Daoy (cell line): Measurements from ENCODE around the gene RALGAPA2. TPM values are rescaled to one million over a fixed set of nuclear protein-coding genes. Genes with fewer than 3 reads are reported as not detected.
A peak's percentile ranks its signal among the peaks of the same experiment; 100 is the strongest.

Experiments
- DNase-seq: peaks from one replicate; pipeline ENCODE4 v3.0.0-alpha.2; 2015; ENCODE audit warnings: low read depth
- total RNA-seq: library from RNA; depleted of rRNA; stranded (reverse); fragments of >200 nt; shearing (Covaris generic); gene quantifications from 2 replicates; pipeline ENCODE4 v1.2.3, GENCODE V29; 2014

RALGAPA2 gene
- total RNA-seq, 1 experiment from 2014 or later = 5.9 TPM

GRCh38 chr20:20536240-20536933 lies 176.1 kb downstream of the RALGAPA2 start:
- DNase-seq = no peak

- DNase-seq = no peak
Observed at GRCh38 chr20:20535051-20535450, 177.4 kb downstream of the RALGAPA2 start.

- DNase-seq = no peak
Observed at GRCh38 chr20:20531283-20531682, 181.2 kb downstream of the RALGAPA2 start.

GRCh38 chr20:20530428-20531151 lies 181.9 kb downstream of the RALGAPA2 start:
- no peak for DNase-seq

GRCh38 chr20:20529597-20529996 lies 182.8 kb downstream of the RALGAPA2 start:
- DNase-seq = no peak

- DNase-seq = no peak
Observed at GRCh38 chr20:20528861-20529260, 183.6 kb downstream of the RALGAPA2 start.

GRCh38 chr20:20527661-20528060 lies 184.8 kb downstream of the RALGAPA2 start:
- no peak for DNase-seq

- no peak for DNase-seq
Observed at GRCh38 chr20:20525756-20526155, 186.7 kb downstream of the RALGAPA2 start.

GRCh38 chr20:20525214-20525613 lies 187.2 kb downstream of the RALGAPA2 start:
- no peak for DNase-seq

- no peak for DNase-seq
Observed at GRCh38 chr20:20524756-20525155, 187.7 kb downstream of the RALGAPA2 start.

GRCh38 chr20:20521736-20522135 lies 190.7 kb downstream of the RALGAPA2 start:
- DNase-seq = no peak

GRCh38 chr20:20520776-20521175 lies 191.7 kb downstream of the RALGAPA2 start:
- DNase-seq = peak; percentile 7

- no peak for DNase-seq
Observed at GRCh38 chr20:20519269-20519668, 193.2 kb downstream of the RALGAPA2 start.

- DNase-seq = no peak
Observed at GRCh38 chr20:20518263-20518662, 194.2 kb downstream of the RALGAPA2 start.

- no peak for DNase-seq
Observed at GRCh38 chr20:20517296-20517695, 195.1 kb downstream of the RALGAPA2 start.

GRCh38 chr20:20513720-20514119 lies 198.7 kb downstream of the RALGAPA2 start:
- DNase-seq = no peak

GRCh38 chr20:20505554-20505953 lies 206.9 kb downstream of the RALGAPA2 start:
- no peak for DNase-seq

GRCh38 chr20:20503777-20504530 lies 208.5 kb downstream of the RALGAPA2 start:
- DNase-seq = no peak

GRCh38 chr20:20501128-20501527 lies 211.3 kb downstream of the RALGAPA2 start:
- no peak for DNase-seq

- no peak for DNase-seq
Observed at GRCh38 chr20:20500312-20500711, 212.1 kb downstream of the RALGAPA2 start.

GRCh38 chr20:20499439-20499838 lies 213.0 kb downstream of the RALGAPA2 start:
- no peak for DNase-seq

GRCh38 chr20:20498076-20498861 lies 214.2 kb downstream of the RALGAPA2 start:
- no peak for DNase-seq
